HG03442 (cell line): ENCODE measurements around the gene GTF2H1.
A peak's percentile ranks its signal among the peaks of the same experiment; 100 is the strongest.
"Not testable (repeated sequence)": the region's sequence is repeated elsewhere in the genome, so short reads cannot be mapped to it uniquely, and the experiment has no call there.

ENCODE experiments used
- ATAC-seq: cut with Tn5 transposase; IDR thresholded peaks from one replicate; pipeline ENCODE4 v1.9.1; 2021; ENCODE audit warnings: mild to moderate bottlenecking, moderate library complexity; ENCODE audit not compliant: unreplicated experiment

Gene GTF2H1

DNA sequence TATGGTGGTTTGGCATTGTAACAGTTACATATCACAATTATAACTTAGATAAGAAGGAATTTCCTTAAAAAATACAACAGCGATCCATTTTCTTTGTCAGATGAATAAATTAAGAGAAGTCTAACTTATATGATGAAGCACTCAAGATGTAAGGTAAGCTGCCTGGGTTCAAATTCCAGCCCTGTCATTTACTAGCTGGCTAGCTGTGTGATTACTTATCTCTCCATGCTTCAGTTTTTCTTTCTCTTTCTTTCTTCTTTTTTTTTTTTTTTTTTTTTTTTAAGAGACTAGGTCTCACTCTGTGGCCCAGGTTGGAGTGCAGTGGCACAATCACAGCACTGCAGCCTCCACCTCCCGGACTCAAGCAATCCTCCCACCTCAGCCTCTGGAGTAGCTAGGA, 49.8 kb downstream of the GTF2H1 start:
- ATAC-seq, result no peak

GRCh38 chr11:18374956-18375355, 52.6 kb downstream of the GTF2H1 start:
- no peak for ATAC-seq

GRCh38 chr11:18375941-18376340, 53.6 kb downstream of the GTF2H1 start:
- no peak for ATAC-seq

GRCh38 chr11:18379201-18379600, 56.8 kb downstream of the GTF2H1 start:
- no peak for ATAC-seq

DNA sequence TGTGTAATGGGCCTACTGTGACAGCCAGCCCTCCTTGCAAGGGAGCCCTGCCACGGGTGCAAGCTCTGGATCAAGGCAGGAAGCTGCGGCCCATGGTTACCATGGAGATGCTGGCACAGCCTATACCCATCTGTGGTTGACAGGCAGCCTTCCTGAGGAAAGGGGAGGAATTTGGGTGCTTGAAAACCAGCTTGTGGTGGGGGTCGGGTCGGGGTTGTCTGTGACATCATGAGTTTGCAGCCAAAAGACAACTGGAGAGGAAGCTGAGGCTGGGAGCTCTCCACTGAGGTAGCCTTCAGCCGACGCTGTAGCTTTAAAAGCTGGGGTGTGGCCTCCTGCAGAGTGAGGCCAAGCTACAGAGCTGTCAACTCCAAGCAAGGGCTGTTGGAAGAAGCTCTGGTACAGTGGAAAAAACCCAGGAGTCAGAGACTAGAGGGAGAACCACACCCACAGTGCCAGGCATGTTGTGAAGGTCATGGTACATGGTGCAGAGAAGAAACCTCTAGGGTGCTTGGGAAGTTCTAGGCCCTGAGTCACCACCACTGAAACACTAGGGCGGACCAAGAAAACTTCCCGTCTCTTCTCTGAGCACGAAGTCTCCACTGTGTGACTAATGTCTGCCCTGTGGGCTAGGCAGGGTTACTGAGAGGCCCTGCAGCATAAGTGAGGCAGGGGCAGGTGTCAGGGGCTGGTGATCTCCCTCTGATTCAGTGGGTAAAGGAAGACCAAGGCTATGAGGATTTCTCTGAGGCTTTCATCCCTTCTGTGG, 61.2 kb downstream of the GTF2H1 start:
- peak; percentile 90 for ATAC-seq

DNA sequence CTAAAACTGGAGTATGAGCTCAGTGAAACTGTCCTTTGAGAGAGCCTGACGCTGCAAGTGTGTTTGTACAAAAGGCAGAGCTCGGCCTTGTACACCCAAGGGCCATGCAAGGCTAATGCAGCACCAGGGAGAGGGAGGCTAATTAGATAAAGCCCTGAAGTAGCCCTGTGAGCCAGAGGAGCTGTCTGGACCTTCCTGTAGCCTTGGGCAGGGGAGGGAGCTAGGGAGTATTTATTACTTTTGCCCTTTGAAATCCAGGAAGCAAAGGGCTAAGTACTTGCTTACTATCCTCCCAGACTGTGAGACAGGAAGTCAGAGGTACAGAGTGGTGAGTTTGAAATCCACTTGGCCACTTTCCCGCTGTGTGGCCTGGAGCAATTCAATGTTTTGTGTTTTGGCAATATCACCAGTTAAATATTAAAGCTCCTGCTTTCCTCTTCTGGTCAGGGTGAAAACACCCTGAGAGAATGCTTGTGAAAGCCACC, 61.8 kb downstream of the GTF2H1 start:
- peak; percentile 18 for ATAC-seq

DNA sequence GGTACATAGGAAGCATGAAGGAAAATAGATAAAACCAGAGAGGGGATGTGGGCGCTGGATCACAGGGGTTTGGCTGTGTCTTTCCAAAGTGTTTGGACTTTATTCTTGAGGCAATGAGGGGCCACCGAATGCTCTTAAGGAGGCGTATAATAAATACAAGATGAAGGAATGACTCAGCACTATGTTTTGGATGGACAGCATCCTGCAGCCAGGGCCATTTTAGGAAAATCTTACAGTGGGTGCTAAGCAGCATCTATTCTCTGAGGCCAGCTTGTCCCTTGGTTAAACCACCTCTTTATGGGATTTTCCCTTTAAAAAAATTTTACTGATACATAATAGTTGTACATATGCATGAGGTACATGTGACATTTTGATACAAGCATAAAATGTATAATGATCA, 67.7 kb downstream of the GTF2H1 start:
- no peak for ATAC-seq

DNA sequence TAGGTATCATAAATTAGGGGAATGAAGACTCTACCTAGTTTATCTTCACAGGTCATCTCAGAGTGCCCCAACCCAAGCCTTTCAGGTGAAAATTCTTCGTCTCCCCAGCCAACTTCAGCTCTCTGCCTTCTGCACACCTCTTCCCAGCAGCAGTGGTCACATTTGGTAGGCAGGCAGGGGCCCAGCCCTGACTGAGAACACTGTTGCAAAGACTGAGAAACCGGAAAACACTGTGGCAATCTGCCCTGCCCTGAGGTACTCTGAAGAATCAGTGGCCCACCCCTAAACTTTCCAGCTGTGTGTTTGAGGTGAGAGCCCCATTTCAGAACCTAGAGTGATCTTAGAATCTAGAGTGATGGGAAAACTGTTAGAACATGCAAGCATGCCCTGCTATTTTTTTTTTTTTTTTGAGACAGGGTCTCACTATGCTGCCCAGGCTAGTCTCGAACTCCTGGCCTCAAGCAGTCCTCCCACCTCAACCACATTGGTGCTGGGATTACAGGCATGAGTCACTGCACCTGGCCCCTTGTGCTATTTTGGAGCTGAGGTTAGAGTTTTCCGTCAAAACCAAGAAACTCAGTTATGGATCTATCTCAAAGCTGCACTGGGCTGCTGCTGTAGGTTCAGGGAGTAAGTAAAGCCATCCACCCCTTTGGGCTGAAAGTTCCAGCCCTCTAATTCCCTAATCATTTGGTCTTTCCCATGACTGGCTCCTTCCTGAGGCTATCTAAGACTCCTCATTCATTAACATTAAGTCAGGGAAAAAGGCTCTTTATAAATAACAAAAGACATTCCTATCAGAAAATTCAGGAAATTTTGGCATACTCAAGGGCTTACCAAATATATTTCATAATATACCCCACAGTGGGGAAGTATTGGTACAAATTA, 70.3 kb downstream of the GTF2H1 start:
- ATAC-seq, result no peak

DNA sequence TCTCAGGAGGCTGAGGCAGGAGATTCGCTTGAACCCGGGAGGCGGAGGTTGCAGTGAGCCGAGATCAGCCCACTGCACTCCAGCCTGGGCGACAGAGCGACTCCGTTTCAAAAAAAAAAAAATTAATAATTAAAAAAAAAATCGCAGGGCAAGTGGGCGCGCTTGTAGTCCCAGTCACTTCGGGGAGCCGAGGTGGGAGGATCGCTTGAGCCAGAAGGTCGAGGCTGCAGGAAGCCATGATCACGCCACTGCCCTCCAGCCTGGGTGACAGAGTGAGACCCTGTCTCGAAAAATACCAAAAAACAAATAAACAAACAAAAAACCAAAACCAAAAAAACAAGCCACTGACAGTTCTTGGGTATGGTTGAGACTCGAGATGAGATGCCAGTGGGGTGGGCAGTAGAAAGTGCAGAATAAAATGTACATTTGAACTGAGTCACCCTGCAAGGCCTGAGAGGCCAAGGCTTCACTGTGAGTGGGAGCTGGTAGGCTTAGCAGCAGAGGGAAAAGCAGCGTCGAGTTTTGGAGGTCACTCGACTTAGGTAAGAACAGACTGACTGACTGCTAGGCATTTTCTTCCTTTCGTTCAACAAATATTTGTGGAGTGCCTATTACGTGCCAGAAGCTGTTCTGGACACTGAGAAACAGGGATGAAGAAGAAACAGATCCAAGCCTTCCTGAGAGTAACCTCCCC, 71.4 kb downstream of the GTF2H1 start:
- ATAC-seq, result peak; percentile 0

DNA sequence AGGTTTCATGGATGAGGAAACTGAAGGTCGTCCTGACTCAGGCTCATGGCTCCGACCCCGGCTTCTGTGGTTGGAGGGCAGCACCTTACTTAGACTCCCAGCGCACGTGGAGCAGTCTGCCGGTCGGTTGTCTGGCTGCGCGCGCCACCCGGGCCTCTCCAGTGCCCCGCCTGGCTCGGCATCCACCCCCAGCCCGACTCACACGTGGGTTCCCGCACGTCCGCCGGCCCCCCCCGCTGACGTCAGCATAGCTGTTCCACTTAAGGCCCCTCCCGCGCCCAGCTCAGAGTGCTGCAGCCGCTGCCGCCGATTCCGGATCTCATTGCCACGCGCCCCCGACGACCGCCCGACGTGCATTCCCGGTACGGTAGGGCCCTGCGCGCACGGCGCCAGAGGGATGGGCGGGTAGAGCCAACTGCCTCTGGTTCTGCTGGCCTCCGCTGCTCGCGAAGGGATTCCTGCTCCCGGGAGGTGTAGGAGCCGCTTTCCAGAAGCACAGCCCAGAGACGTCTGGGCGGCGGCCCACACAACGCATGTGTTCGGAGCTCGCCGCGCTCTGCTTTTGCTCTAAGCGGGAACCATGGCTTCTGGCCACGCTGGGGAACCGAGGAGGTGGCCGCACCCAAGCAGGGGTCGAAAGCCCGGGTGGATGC, 72.0 kb downstream of the GTF2H1 start, which contains the start of gene LDHA:
LDHA (plus strand) TSS at position 289 of the 653 bp plus-strand sequence. CDS start 2,280 bp downstream, outside the sequence.
- ATAC-seq, result peak; percentile 70

GRCh38 chr11:18394928-18395734, 72.8 kb downstream of the GTF2H1 start:
- ATAC-seq, result no peak

GRCh38 chr11:18395735-18396504, 73.6 kb downstream of the GTF2H1 start:
- ATAC-seq, result peak; percentile 61

DNA sequence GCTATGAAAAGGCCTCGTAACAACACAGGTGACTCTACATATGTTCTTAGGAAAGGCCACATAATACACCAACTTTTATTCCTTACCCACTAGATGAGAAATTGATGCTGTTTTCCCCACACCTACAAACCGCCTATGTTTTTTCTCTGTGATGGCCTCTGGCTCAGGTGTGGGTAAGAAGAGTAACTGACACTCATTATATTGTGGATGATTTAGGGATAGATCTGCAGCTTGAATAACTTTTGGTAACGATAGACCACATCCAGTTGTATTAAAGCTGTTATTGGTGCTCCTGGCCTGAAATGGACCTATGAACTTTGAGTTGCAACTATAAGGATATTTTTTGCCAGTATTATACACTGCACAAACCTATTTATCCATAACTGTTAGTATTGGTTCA, 75.6 kb downstream of the GTF2H1 start:
- ATAC-seq, result no peak

DNA sequence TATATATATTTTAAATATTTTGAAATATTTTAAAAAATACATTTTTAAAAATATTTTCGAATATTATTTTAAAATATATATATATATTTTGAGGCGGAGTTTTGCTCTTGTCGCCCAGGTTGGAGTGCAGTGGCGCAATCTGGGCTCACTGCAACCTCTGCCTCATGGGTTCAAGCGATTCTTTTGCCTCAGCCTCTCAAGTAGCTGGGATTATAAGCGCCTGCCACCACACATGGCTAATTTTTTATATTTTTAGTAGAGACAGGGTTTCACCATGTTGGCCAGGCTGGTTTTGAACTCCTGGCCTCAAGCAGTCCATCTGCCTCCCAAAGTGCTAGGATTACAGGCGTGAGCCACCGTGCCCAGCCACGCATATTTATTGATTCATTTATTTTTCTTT, 78.7 kb downstream of the GTF2H1 start:
- ATAC-seq, result not testable (repeated sequence)

DNA sequence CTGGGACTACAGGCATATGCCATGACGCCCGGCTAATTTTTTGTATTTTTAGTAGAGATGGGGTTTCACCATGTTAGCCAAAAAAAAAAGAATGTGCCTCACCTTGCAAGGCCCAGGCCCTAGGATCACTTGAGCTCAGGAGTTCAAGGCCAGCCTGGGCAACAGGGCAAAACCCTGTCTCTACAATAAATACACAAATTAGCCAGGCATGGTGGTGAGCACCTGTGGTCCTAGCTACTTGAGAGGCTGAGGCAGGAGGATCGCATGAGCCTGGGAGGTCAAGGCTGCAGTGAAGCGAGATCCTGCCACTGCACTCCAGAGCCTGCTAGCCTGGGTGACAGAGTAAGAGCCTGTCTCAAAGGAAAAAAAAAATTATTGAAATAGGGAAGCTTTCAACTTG, 81.7 kb downstream of the GTF2H1 start:
- ATAC-seq, result no peak

DNA sequence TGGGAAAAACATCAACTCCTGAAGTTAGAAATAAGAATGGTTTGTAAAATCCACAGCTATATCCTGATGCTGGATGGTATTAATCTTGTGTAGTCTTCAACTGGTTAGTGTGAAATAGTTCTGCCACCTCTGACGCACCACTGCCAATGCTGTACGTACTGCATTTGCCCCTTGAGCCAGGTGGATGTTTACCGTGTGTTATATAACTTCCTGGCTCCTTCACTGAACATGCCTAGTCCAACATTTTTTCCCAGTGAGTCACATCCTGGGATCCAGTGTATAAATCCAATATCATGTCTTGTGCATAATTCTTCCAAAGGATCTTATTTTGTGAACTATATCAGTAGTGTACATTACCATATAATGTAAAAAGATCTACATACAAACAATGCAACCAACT, 85.0 kb downstream of the GTF2H1 start:
- ATAC-seq, result not testable (repeated sequence)

DNA sequence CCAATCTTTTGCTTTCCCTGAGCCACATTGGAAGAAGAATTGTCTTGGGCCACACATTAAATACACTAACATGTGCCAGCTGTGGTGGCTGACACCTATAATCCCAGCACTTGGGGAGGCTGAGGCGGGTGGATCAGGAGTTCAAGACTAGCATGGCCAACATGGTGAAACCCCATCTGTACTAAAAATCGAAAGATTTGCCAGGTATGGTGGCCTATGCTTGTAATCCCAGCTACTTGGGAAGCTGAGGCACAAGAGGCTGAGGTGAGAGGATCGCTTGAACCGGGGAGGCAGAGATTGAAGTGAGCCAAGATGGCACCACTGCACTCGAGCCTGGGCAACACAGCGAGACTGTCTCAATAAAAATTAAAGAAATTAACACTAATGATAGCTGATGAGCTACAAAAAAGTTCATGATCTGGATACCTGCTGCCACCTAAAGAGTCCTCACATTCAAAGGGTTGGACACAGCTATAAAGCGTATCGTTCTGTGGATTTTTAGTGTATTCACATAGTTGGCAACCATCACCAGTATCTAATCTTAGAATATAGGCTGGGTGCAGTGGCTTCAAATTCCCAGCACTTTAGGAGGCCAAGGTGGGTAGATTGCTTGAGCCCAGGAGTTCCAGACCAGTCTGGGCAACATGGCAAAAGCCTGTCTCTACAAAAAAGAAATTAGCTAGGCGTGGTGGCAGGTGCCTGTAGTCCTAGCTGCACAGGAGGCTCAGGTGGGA, 86.4 kb downstream of the GTF2H1 start:
- no peak for ATAC-seq

DNA sequence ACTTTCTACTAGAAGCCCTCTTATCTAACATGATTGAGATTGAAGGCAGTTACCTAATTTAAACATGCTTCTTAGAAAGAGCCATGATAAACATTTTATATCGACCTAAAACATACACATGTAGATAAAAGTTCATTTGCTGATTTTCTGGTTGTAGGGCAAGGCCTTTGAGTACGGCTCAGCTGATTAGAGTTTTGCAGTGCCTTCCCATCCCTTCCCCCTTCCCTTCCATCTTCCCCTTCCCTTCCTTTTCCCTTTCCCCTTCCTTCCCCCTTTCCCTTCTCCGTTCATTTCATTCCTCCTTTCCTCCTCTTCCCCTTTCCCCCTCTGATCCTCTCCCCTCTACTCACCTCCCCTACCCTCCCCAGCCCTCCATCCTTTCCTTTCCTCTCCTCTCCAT, 94.1 kb downstream of the GTF2H1 start:
- no peak for ATAC-seq
